Frontal cortex (tissue), 4 donors: ENCODE data around the gene PLEKHF1. TPM values are rescaled to one million over a fixed set of nuclear protein-coding genes. Genes with fewer than 3 reads are reported as not detected.

Source experiments
- DNase-seq, 2 donors: peaks; one replicate each; pipeline ENCODE4 v3.0.0; 2012; ENCODE audit warnings: low spot score in 2 of 2
- FAIRE-seq: peaks from 2 replicates; lab custom pipeline; 2012; peaks lifted over from hg19 to GRCh38; lab: Jason Lieb, UNC
- total RNA-seq: library from RNA; depleted of rRNA; stranded (reverse); fragments of >200 nt; gene quantifications from one replicate; pipeline ENCODE4 v1.2.3, GENCODE V29; 2014
- donor health status: control.
- donor health status: control.
- donor health status: control.

Gene PLEKHF1
- total RNA-seq, 1 donor from 2014 or later, result 2.0 TPM

GRCh38 chr19:29675120-29675649, 9.9 kb downstream of the PLEKHF1 start:
- FAIRE-seq, result no peak

GRCh38 chr19:29675650-29676186, 10.5 kb downstream of the PLEKHF1 start:
- DNase-seq (peak in 1 of 2 donors; percentile 66), FAIRE-seq (no peak)

More at GRCh38 chr19:29675120-29675649, 9.9 kb downstream of the PLEKHF1 start:
- DNase-seq, result no peak

DNA sequence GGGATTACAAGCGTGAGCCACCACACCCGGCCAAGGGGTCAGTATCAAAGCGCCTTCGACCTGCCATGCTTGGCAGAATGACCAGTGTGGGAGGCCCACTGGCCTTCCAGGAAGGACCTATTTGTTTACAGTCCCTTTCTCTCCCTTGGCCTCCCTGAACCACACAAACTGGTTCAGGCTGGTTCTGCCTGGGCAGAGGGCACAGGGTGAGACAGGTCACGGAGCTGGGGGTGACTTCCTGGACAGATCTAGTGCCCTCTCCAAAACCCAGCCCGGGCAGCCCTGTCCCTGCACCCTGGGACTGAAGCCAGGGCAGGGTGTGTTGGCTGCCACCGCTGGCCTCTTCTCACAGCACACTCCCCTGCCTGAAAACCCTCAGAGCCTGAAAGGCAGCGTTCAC, 11.3 kb downstream of the PLEKHF1 start:
- DNase-seq (no peak), FAIRE-seq (no peak)

- FAIRE-seq (no peak), DNase-seq (no peak)
Observed at GRCh38 chr19:29677001-29677817, 11.9 kb downstream of the PLEKHF1 start.

DNA sequence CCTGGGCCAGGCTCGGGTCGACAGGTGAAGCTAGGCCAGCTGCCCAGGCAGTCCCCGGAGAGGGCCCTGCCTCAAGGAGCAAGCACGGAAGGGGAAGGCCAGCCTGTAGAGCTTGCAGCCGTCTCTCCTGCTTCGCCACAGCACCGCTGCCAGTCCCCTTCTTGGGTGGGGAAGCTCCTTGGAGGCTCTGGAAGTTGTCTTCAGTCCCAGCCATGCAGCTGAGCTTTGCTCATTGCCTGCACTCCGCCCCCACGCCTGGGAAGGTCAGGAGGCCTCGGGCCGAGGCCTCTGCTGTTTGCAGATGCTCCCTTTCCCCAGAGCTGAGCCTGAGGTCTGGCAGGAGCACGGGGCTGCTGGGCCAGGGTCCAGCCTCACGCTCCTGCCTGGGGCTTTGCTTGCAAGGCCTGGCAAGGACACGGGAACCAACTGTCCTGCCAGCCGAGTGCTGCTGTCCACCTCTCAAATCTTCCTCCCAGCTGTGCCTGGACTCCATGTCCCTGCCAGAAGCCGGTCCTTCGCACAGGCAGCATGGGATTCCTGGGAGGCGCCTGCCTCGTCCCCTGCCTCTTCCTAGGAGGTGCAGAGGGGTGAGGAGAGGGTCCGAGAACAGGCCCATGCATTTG, 13.3 kb downstream of the PLEKHF1 start:
- FAIRE-seq, result no peak

DNA sequence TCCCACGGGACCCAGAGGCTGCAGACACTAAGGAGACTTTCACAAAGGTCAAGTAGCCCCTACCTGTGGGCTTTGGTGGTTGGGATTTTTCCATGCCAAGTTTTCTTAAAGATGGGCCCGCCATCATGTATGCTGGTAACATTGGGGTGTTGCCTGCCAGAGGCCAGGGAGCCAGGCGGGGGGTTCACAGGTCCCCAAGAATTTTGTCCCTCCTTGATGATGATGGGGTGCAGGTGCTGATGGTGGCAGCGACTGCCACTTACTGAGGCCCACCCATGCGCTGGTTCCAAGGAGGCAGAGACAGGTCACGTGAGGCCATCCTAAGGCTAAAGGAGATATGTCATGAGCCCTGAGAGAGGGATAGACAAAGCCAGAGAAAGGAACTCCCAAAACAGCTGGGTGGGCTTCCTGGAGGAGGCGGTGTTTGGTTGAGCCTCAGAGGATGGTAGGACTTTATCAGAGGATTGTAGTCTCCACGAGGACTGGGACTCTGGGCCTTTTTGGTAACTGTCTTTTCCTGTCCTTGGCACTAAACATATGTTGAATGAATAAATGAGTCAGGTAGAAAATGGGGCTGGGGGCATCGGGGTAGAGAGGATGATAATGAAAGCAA, 14.4 kb downstream of the PLEKHF1 start:
- FAIRE-seq, result no peak

More for the DNA sequence above, 13.3 kb downstream of the PLEKHF1 start:
- no peak for DNase-seq

GRCh38 chr19:29680447-29680846, 15.2 kb downstream of the PLEKHF1 start:
- DNase-seq (no peak), FAIRE-seq (no peak)

More for the DNA sequence above, 14.4 kb downstream of the PLEKHF1 start:
- DNase-seq, result no peak

GRCh38 chr19:29680937-29681336, 15.7 kb downstream of the PLEKHF1 start:
- FAIRE-seq, result no peak
- no peak for DNase-seq

DNA sequence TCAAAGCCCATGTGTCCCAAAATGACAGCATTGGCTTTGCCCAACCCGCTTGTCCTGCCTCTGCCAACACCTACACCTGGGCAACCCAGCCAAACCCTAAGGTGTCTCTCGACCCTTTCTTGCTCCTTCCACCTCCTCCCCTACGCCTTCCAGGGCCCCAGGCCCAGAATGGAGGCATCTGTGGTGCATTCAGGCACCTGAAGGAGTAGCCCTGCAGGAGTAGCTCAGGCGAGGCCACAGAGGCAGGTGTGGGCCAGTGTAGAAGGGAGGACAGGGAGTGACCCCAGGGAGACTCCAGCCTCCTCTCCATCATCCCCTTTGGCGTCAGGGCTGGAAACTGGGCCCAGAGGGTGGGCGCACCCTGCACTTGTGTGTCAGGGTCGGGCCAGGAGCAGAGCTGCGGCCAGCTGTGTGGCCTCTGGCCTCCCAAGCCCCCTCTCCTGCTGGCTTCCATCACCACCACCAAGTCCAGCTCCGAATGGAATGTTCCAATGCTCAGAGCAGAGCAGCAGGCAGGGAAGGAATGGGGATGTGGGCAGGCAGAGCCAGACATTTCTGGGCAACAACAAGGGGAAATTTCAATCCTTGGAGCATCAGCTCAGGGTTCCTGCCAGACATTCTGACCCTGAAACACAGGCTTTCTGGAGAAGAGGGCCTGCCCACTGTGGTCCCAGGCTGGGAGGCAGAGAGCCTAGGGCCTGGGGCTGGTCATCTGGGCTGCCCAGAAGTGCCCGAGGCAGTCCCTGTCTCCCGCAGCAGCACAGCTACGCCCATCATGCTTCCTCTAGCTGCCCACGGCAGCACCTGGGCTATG, 16.4 kb downstream of the PLEKHF1 start:
- FAIRE-seq, result no peak
- no peak for DNase-seq

DNA sequence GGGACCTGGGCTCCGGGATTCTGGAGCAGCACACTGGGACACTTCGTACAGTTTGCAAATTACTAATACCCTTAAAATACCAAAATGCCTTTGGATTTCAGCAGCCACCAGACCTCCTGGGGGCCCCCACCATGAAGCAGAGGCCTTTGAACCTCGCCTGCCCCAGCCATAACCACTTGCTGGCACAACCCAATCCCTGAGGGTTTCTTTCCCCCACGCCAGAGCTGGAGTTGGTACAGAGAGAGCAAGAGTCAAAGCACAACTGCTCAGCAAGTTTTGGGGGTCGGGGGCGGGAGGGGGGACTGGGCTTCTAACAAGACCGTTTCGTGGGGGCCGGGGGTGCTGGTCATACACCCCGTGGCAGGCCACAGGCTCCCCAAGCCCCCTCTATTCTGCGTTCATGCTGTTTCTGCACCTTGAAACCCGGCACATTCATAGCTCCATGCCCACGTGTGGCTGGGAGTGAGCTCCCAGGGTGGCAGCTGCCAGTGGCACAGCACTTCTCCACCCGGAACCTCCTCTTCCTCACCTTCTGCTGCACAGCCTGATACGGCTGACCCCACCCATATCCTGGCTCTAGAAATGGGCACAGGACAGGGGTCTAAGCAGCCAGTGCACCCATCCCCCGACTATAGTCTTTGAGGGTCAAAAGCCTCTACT, 17.1 kb downstream of the PLEKHF1 start:
- FAIRE-seq, result no peak

DNA sequence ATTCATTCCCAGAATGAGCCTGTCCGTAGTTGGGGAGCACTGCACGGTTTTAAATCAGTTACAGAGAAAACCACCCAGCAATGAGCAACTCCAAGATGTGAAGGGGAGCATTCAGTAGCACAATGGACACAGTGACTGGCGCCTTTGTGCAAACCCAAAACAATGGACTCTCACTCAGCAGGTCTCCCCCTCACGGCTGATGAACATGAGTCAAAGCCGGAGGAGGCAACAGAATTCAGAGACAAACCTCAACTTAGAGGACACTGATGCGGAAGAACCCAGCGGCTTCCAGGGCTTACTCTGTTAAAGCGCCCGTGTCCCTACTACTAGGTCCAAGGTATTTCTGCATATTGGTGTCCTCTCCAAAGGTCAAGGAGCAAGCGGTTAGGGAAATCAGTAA, 17.7 kb downstream of the PLEKHF1 start:
- FAIRE-seq (no peak), DNase-seq (peak; percentile 54 to 58)

More for the DNA sequence above, 17.1 kb downstream of the PLEKHF1 start:
- no peak for DNase-seq

DNA sequence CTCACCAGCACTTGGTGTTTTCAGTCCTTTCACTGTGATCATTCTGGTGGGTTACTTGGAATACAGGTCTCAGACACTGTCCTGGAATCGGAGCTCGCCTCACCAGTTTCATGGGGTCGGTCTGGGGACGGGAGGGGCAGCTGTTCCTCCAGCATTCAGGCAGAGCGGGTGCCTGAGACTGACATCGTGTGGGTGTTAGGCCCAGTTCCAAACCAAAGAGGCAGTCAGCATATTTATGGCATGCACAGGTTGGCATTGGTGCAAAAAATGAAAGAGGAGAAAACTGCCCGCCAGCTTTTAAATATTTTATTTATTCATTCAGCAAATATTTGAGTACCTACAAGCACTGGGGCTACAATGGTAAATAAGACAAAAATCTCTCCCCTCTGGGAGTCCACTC, 20.1 kb downstream of the PLEKHF1 start:
- DNase-seq (no peak), FAIRE-seq (no peak)

DNA sequence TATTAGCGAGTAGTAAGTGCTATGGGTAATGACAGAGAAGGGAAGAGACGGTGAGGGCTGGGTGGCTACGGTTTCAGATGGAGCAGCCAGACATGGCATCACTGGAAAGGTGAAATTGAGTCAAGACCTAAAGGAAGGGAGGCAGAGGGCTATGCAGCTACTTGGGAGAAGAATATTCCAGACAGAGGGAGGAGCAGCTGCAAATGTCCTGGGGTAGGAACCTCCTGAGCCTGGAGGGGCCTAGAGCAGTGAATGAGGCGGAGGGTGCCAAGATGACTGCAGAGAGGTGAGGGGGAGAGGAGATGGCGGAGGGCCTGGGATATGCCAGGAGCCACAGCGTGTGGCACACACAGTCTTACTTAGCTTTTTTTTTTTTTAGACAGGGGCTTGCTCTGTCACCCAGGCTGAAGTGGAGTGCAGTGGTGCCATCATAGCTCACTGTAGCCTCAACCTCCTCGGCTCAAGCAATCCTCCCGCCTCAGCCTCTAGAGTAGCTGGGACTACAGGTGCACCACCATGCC, 21.1 kb downstream of the PLEKHF1 start:
- DNase-seq (no peak), FAIRE-seq (no peak)

- FAIRE-seq (no peak), DNase-seq (no peak)
Observed at GRCh38 chr19:29687244-29687896, 22.1 kb downstream of the PLEKHF1 start.

DNA sequence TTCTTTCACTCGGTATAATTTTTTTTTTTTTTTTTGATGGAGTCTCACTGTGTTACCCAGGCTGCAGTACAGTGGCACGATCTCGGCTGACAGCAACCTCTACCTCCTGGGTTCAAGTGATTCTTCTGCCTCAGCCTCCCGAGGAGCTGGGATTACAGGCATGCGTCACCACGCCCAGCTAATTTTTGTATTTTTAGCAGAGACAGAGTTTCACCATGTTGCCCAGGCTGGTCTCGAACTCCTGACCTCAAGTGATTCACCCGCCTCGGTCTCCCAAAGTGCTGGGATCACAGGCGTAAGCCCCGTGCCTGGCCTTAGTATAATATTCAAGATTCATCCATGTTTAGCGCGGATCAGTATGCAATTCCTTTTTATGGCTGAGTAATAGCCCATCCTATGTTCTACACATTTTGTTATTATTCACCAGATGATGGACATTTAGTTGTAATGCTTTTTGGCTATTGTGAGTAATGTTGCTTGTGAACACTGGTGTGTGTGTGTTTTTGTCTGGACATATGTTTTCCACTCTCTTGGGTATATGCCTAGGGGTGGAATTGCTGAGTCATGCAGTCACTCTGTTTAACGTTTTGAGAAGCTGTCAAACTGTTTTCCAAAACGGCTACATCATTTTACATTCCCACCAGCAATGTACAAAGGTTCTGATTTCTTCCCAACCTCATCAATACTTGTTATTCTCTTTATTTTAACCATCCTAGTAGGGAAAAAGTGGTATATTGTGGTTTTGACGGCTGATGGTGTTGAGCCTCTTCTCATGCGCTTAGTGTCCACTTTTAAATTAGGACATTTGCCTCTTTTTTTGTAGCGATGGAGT, 22.9 kb downstream of the PLEKHF1 start:
- no peak for FAIRE-seq
- DNase-seq, result no peak

DNA sequence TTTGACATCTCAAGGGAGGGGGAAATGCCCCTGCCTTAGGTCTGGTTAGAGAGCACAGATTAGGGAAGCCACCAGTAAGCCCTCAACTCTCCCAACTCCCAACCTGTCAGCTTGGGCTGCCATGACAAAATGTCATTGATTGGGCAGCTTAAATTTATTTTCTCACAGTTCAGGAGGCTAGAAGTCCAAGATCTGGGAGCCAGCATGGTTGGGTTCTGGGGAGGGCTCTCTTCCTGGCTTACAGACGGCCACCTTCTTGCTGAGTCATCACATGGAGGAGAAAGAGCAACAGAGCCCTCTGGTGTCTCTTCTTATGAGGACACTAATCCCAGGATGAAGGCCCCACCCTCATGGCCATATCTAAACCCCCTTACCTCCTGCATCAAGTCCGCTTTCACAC, 25.6 kb downstream of the PLEKHF1 start:
- FAIRE-seq (no peak), DNase-seq (no peak)

DNA sequence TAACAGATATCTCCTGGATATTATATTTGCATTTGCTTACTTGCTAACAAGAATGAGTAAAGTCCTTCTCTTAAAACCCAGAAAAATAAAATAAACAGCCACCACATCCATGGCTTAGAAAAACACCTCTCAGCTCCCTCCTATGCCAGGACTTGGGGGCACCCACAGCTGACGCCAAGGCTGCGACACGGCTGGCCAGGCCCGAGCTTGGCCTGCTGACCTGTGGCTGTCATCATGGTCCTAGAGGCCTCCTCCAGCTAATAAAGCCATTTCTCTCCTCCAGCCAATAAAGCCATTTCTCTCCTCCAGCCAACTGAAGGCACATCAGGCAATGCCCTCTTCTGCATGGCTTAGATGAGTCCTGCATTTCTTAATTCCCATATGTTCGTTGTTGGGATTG, 28.9 kb downstream of the PLEKHF1 start:
- FAIRE-seq (no peak), DNase-seq (no peak)
